Sciatic nerve (tissue), 2 donors: ENCODE data around the gene DENND2C. TPM values are rescaled to one million over a fixed set of nuclear protein-coding genes. Genes with fewer than 3 reads are reported as not detected.

Experiments
- ATAC-seq: fragments of 200-7000 bp; cut with Tn5 transposase; one replicate; pipeline ENCODE4 v1.9.1; 2020; ENCODE audit warnings: mild to moderate bottlenecking, moderate library complexity
- DNase-seq: peaks from one replicate; pipeline ENCODE4 v3.0.0-alpha.2; 2020; ENCODE audit warnings: low spot score
- intact Hi-C: fragments of 100-400 bp; cut with DNase I; formaldehyde crosslinking; loops from one replicate; pipeline ENCODE4 v1.14.2; 2022
- total RNA-seq: library from RNA; stranded (reverse); fragmentation: NEBNext Ultra II Directional; extraction: Animal tissue kit (Norgen Biotek cat#: 25700); gene quantifications from one replicate; pipeline ENCODE4 v1.2.1, GENCODE V29; 2021
- donor health status: DM: no; HTN: no; CAD: no.
- donor health status: DM: no; HTN: no; CAD: no.

Gene DENND2C
- total RNA-seq, 1 donor from 2014 or later = 4.5 TPM

- intact Hi-C loops = no loop called here
- no peak for DNase-seq
- no peak for ATAC-seq
These were observed 111.3 kb downstream of the DENND2C start for GRCh38 chr1:114558544-114558943.

DNA sequence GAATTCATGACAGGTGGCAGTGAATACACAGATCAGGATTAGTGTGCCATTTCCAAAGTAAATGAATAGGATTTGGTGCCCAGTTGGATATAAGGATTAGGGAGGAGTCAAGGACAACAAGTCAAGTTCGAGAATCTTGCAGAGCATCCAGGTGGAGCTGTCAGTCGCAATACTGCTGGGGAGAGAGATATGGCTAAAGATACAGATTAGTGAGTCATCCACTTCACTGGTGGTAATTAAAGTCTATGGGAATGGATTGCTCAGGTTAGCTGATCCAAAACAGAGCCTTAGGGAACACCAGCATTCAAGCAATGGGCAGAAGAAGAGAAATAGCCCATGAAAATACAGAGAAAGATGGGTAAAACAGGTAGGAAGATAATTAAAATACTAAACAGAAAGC is 115.3 kb downstream of the DENND2C start:
- DNase-seq = no peak
- intact Hi-C loops = no loop called here
- no peak for ATAC-seq

DNA sequence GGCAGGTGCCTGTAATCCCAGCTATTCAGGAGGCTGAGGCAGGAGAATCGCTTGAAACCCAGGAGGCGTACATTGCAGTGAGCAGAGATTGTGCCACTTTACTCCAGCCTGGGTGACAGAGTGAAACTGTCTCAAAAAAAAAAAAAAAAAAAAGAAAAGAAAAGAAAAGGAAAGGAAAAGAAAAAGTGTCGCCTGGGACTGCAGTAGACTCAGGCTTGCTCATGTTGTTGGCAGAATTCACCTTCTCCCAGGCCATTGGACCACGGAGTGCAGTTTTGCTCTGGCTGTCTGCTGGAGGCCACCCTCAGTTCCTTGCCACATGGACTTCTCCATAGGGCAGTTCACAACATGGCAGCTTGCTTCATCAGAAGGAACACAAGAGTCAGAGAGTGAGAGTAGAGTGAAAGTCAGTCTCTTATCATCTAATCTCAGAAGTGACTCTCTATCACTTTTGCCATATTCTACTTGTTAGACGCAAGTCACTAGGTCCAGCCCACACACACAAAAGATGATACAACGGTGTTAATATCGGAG is 117.7 kb downstream of the DENND2C start:
- ATAC-seq = no peak
- intact Hi-C loops = no loop called here

DNA sequence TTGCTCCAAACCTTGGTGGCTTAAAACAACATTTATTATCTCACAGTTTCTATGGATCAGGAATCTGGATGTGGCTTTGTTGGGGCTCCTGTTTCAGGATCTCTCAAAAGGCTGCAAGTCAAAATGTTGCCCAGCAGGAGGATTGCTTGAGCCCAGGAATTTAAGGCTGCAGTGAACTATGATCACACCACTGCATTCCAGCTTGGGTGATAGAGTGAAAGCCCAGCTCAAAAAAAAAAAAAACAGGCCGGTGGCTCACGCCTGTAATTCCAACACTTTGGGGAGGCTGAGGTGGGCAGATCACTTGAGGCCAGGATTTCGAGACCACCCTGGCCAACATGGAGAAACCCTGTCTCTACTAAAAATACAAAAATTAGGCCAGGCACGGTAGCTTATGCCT is 118.4 kb downstream of the DENND2C start:
- no peak for ATAC-seq
- intact Hi-C loops = no loop called here
- DNase-seq = no peak

More for the DNA sequence above, 117.7 kb downstream of the DENND2C start:
- no peak for DNase-seq

- ATAC-seq = no peak
- intact Hi-C loops = no loop called here
- no peak for DNase-seq
These were observed 119.5 kb downstream of the DENND2C start for GRCh38 chr1:114550336-114550735.

GRCh38 chr1:114549137-114549536 is 120.7 kb downstream of the DENND2C start:
- DNase-seq (no peak), ATAC-seq (no peak)
- intact Hi-C loops = no loop called here

DNA sequence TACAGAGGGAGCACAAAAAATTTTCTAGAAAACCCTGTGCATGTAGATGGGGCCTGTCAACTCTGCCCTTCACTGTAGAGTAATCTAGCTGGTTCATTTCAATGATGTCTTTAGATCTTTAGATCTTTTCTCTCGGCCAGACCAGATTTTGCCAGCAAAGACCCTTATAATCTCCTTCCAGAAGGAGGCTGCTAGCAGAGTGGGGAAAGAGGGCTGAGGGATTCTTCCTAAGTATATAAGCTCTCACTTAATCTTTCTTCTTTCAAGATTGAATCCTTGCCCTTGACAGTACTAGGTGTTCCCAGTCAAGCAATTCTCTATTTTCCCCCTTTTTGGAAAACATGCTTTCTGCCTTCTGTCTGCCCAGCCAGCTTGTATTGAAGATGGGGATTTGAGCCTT is 122.8 kb downstream of the DENND2C start:
- intact Hi-C loops = no loop called here
- no peak for DNase-seq
- ATAC-seq = no peak

- intact Hi-C loops = no loop called here
- DNase-seq (no peak), ATAC-seq (no peak)
These were observed 124.1 kb downstream of the DENND2C start for GRCh38 chr1:114545796-114546195.

- intact Hi-C loops = no loop called here
These were observed 124.5 kb downstream of the DENND2C start for GRCh38 chr1:114545315-114545714.

DNA sequence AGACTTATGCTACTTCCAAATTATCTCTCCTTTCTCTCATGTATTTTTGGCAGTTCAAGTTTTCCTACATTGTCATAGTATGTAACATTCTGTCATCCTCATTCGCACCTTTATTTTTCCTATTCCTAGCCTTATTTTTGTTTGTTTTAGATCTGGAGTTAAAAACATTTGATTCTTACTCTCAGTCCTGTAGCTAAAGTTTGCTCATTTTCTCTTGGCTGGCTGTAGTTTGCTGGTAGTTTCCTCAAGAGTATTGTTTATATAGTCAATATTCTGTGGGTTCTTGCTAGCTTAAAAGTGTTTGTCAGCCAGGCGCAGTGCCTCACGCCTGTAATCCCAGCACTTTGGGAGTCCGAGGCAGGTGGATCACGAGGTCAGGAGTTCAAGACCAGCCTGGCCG is 129.0 kb downstream of the DENND2C start:
- ATAC-seq (no peak), DNase-seq (no peak)
- intact Hi-C loops = no loop called here

More at GRCh38 chr1:114545315-114545714, 124.5 kb downstream of the DENND2C start:
- DNase-seq = no peak
- no peak for ATAC-seq

GRCh38 chr1:114540272-114540671 is 129.6 kb downstream of the DENND2C start:
- intact Hi-C loops = no loop called here
- ATAC-seq = no peak
- DNase-seq = no peak

GRCh38 chr1:114536043-114536442 is 133.8 kb downstream of the DENND2C start:
- intact Hi-C loops = no loop called here
- no peak for DNase-seq
- no peak for ATAC-seq

DNA sequence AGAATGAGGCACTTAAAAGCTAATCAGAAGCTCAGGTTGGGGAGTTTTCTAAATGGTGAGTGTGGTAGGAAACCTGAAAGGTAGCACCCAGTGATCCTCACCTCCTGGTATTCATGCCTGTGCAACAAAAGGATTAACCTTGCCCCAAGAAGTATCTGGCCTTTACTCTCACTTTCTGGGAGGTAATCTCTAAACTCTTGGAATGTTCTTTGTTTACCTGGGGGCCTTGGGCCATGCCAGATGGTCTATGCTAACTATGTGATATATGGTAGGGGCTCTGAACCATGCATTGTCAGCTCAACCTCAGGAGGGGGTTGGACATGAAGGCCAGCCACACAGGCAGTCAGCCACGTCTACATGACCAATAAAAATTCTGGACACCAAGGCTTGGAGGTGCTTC is 134.4 kb downstream of the DENND2C start:
- DNase-seq (no peak), ATAC-seq (no peak)
- intact Hi-C loops = no loop called here

Other genes with a start within 250 kb of the DENND2C start
- gene TRIM33, start 158.8 kb downstream of the DENND2C start, total RNA-seq = 41.4 TPM
- 25.2 TPM for gene BCAS2, start 88.4 kb downstream of the DENND2C start, total RNA-seq
- gene AMPD1, start 25.5 kb upstream of the DENND2C start, total RNA-seq = not detected
- 19.4 TPM for gene NRAS, start 46.7 kb upstream of the DENND2C start, total RNA-seq
- gene CSDE1, start 87.9 kb upstream of the DENND2C start, total RNA-seq = 592 TPM
- 35.4 TPM for gene SIKE1, start 110.6 kb upstream of the DENND2C start, total RNA-seq
- gene SYCP1, start 184.8 kb upstream of the DENND2C start, total RNA-seq = not detected